GM15510 (cell line): ENCODE measurements around the gene RMDN3.

ENCODE experiments used
- POLR2A ChIP-seq: IDR thresholded peaks from 3 replicates; pipeline ENCODE4 v1.6.1; 2011; ENCODE audit warnings: borderline replicate concordance; ENCODE audit not compliant: insufficient read length; ENCODE audit errors: extremely low read depth

The RMDN3 gene

GRCh38 chr15:40763801-40764628, 9.0 kb upstream of the RMDN3 start, which contains the start of gene GCHFR:
GCHFR (plus strand) TSS chr15:40764068; CDS start chr15:40764181, 113 bp downstream.
- peak; percentile 47 for TF ChIP-seq POLR2A

GRCh38 chr15:40762919-40763800, 8.1 kb upstream of the RMDN3 start:
- TF ChIP-seq POLR2A = no peak

GRCh38 chr15:40759961-40760360, 4.9 kb upstream of the RMDN3 start:
- TF ChIP-seq POLR2A = no peak

GRCh38 chr15:40756938-40757337, 1.9 kb upstream of the RMDN3 start:
- TF ChIP-seq POLR2A = no peak

GRCh38 chr15:40755812-40756208, 756 bp upstream of the RMDN3 start:
- no peak for TF ChIP-seq POLR2A

- no peak for TF ChIP-seq POLR2A
Observed at GRCh38 chr15:40754574-40754882, 526 bp downstream of the RMDN3 start.

- no peak for TF ChIP-seq POLR2A
Observed at GRCh38 chr15:40751745-40752144, 3.3 kb downstream of the RMDN3 start.

GRCh38 chr15:40750885-40751284, 4.2 kb downstream of the RMDN3 start:
- no peak for TF ChIP-seq POLR2A

GRCh38 chr15:40749151-40749630, 5.9 kb downstream of the RMDN3 start:
- TF ChIP-seq POLR2A = no peak

- no peak for TF ChIP-seq POLR2A
Observed at GRCh38 chr15:40747685-40748631, 7.1 kb downstream of the RMDN3 start.

- TF ChIP-seq POLR2A = no peak
Observed at GRCh38 chr15:40746916-40747418, 8.1 kb downstream of the RMDN3 start.

GRCh38 chr15:40744815-40745152, 10.3 kb downstream of the RMDN3 start:
- no peak for TF ChIP-seq POLR2A

- TF ChIP-seq POLR2A = no peak
Observed at GRCh38 chr15:40743921-40744814, 10.9 kb downstream of the RMDN3 start.
